HG03342 (cell line): ENCODE data around the gene TAB3.

Experiments
- ATAC-seq: cut with Tn5 transposase; IDR thresholded peaks from one replicate; pipeline ENCODE4 v1.9.1; 2021; ENCODE audit warnings: mild to moderate bottlenecking, moderate library complexity; ENCODE audit not compliant: unreplicated experiment

Gene TAB3, protein sequence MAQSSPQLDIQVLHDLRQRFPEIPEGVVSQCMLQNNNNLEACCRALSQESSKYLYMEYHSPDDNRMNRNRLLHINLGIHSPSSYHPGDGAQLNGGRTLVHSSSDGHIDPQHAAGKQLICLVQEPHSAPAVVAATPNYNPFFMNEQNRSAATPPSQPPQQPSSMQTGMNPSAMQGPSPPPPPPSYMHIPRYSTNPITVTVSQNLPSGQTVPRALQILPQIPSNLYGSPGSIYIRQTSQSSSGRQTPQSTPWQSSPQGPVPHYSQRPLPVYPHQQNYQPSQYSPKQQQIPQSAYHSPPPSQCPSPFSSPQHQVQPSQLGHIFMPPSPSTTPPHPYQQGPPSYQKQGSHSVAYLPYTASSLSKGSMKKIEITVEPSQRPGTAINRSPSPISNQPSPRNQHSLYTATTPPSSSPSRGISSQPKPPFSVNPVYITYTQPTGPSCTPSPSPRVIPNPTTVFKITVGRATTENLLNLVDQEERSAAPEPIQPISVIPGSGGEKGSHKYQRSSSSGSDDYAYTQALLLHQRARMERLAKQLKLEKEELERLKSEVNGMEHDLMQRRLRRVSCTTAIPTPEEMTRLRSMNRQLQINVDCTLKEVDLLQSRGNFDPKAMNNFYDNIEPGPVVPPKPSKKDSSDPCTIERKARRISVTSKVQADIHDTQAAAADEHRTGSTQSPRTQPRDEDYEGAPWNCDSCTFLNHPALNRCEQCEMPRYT

GRCh38 chrX:30889147-30890140 lies at the start of gene TAB3:
Gene TAB3 (minus strand): TSS chrX:30889254. CDS start chrX:30859588, 29,666 bp downstream.
- peak; percentile 86 for ATAC-seq

GRCh38 chrX:30938295-30938694 lies 49.2 kb upstream of the TAB3 start:
- ATAC-seq: no peak

GRCh38 chrX:30935985-30936384 lies 46.9 kb upstream of the TAB3 start:
- ATAC-seq: no peak

DNA sequence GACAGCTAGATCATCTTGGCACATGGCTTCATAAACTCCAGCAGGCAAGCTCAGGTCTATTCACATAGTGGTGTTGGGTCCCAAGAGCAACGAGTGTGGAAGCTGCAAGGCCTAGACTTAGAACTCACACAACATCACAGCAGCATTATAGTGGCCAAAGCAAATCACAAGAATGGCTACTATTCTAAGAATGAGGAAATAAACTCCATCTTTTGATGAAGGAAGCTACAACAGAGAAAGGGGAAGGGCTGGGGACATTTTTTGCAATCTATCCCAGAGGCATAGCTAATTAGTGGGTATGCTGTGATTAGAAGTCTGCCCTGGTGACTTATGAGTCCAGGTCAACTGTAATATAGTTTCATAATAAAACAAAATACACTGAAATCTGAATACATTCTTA lies 42.9 kb upstream of the TAB3 start:
- ATAC-seq: no peak

DNA sequence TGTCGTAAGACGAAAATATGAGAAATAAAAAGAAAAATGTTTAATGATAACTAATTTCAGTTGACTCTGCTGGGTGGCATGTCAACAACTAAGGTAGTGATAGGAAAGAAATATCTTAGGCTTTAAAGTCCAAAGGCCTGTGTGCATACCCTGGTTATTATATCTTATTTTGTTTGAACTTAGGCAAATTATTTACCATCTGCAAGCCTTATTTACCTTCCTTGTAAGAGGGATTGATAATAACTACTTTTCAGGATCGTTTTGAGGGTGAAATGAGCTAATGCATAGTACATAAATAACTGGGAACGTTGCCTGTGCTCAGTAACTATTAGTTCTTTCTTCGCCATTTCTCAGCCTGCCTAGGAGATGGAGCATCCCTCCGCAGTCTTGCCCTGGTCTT lies 41.6 kb upstream of the TAB3 start:
- no peak for ATAC-seq

DNA sequence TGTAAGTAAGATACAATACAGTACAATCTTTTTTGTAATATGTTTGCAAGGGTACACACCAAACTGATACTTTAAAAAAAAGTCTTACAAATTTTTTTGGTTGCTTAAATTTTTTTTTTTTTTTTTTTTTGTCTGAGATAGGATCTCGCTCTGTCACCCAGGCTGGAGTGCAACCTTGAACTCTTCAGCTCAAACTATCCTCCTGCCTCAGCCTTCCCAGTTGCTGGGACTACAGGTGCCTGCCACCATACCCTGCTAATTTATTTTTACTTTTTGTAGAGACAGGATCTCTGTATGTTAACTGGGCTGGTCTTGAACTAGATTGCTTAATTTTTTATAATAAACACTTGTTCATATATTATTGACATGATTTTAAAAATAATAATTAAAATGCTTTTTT lies 41.1 kb upstream of the TAB3 start:
- no peak for ATAC-seq

GRCh38 chrX:30920271-30920670 lies 31.2 kb upstream of the TAB3 start:
- no peak for ATAC-seq

- no peak for ATAC-seq
Measured at GRCh38 chrX:30918480-30918879, 29.4 kb upstream of the TAB3 start.

DNA sequence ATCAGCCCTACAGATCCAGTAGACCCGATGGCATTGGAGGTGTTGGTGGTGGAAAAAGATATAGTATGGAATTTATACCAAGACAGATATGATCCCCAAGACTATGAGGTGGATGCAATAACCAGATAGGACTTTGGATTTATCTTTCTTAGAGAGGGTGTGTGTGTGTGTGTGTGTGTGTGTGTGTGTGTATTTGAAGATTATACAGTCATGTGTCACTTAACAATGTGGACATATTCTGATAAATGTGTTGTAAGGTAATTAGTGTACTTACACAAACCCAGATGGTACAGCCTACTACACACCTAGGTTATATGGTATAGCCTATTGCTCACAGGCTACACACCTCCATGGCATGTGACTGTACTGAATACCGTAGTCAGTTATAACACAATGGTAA lies 24.4 kb upstream of the TAB3 start:
- ATAC-seq: no peak

DNA sequence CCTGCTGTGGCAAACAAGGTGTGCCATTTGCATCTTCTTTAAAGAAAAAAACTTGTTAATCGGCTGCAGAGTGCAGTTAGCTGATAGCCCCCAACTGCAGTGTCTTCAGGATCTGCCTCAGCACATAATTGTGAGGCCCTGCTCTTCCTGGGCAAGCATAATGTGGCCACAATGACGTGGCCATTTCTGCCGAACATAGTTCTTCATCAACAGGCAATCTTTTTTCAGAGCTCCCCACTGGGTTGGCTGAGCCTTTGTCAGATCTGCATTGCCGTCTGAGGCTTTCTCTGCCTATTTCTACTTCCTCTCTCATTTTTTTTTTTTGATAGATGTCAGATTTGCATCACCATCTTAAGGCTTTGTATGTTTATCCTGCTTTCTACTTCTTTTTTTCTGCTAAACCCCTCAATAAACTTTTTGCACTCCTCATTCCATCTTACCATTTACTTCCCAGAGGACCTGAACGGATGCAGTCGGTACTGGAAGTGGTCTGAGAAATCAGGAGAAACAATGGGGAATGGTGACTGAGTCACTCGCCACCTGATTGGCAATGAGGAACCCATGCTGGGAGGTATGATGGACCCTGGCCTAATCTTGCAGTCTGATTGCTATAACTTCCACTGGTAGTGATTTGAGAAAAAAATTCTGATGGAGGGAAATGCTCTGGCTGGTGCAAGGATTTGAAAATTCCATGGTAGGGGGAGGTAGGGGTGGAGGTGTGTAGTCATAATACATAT lies 21.2 kb upstream of the TAB3 start:
- no peak for ATAC-seq

DNA sequence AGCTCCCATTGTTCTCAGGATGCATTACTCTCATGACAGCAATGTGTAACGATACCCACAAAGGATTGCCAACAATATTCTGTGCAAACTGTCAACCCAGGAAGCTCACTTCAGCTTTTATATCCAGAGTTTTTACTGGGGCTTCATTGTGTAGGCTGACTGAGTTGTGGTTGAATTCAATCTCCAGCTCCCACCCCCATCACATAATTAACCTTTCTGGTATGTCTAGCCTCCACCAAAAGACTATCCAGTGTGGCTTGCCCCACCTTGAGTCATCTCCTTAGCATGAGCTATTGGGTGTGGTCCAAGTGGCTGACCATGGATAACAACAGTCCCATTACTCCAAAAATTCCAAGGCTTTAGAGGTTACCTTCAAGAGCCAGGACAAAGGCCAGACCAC lies 17.7 kb upstream of the TAB3 start:
- ATAC-seq: no peak

DNA sequence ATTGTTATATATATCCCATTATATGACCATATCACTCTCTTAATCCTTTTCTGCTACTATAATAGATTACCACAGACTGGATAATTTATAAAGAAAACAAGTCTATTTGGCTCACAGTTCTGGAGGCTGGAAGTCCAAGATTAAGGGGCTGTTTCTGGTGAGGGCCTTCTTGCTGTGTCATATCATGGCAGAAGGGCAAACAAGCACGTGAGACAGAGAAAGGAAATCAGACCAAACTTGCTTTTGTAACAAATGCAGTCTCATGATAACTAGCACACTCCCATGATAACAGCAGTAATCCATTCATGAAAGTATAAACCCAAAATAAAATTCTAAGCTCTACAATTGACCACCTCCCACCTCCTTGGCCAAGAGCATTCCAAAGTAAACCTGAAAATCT lies 16.3 kb upstream of the TAB3 start:
- no peak for ATAC-seq

DNA sequence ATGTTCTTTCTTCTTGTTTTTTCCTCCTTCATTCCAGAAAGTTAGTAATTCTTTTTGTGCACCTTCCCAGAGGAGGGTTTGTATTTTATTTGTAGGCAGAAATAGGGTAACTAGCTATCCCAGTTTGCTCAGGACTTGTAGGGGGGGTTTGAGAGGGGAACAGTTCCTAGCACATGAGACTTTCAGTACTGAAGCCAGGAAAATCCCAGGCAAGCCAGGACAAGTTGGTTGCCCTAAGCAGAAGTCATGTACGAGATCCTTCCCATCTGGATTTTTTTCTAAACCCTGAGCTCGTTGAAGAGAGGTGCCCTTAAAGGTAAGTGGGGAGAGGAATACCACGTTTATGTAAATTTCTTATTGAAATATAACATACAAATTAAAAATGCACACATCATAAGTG lies 15.6 kb upstream of the TAB3 start:
- no peak for ATAC-seq

DNA sequence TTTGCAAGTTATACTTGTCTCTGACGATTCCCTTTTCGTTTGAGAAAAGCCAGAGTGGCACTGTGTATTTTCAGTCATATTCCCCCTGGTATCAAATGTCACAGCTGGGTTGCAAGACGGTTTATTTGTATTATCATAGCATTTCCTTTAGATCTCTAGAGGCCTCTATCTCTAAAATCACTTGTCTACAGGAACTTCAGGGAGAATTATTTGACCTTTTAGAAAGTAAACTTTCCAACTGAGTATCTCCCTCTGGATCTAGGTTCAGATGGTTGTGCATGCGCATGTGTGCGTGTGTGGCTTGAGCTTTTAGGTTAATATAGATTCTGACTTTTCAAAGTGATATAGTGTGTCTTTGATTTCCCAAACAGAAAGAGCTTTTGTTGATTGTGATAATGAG lies 15.1 kb upstream of the TAB3 start:
- no peak for ATAC-seq

DNA sequence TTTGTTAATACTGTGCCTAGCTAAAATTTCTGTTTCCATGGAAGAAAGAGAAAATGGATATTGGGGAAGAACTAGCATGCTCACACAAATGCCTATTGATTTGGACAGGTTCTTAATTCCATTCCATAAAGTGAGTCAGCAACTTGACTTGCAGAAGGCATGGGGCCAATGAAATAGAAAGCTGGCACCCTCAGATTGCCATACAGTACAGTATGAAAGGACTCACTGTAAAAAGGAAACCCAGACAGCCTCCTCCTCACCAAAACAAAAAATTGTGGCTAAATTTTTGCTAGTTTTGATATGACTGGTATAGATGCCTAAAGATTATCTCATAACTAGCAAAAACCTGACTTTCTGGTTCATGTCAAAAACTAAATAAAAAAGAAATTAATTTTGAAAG lies 11.2 kb upstream of the TAB3 start:
- no peak for ATAC-seq

DNA sequence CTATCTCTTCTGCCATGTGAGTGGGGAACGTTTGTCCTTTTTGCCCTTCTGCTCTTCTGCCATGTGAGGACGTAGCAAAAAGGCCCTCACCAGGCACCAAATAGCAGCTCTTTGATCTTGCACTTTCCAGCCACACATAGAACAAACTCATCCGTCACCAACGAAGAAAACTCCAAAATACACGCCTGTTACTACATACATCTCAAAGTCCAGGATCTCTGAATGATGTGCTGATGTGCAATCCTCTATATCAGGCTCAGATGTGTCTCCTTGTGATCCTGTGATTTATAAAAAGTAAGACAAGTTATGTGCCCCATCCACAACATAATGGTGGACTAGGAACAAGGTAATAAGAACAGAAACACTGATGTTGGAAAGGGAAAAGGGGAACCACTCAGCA lies 9.8 kb upstream of the TAB3 start:
- no peak for ATAC-seq

DNA sequence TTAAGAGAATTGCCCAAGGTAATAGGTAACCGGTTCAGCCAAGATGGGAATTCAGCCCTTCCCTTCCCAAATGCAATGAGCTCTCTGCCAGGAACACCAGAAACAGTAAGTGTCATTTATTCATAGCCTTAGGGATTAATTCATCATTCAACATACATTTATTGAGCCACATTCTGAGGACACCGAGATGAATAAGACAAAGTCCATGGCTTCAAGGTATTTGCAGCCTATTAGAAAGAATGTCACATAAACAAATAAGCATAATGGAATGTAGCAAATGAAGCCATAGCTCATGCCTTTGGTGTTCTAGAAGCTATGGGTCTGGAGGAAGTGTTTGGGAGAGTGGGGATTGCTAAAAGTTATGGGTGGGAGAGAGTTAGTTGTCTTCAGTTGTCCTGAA lies 6.3 kb upstream of the TAB3 start:
- ATAC-seq: no peak

DNA sequence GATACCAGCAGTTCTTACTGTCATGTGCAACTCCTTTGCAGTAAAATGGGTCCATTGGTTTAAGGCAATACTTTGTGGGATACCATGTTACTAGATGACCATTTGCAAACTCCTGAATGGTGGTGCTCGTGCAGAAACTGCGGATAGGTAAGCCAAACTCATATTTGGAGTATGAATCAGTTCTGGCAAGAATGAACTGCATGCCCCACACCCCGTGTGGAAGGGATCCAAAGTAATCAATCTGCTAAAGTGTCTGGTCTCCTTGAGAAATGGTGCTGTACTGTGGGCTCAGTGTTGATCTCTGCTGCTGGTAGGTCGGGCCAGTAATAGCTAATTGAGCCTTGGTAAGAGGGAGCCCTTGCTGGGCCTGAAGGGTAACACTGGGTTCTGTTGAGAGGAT lies 4.2 kb upstream of the TAB3 start:
- ATAC-seq: no peak

GRCh38 chrX:30892591-30892990 lies 3.5 kb upstream of the TAB3 start:
- no peak for ATAC-seq

GRCh38 chrX:30888526-30889146 lies 418 bp downstream of the TAB3 start:
- ATAC-seq: peak; percentile 24
